ENCODE results near the gene FNDC3B.

The FNDC3B gene

DNA sequence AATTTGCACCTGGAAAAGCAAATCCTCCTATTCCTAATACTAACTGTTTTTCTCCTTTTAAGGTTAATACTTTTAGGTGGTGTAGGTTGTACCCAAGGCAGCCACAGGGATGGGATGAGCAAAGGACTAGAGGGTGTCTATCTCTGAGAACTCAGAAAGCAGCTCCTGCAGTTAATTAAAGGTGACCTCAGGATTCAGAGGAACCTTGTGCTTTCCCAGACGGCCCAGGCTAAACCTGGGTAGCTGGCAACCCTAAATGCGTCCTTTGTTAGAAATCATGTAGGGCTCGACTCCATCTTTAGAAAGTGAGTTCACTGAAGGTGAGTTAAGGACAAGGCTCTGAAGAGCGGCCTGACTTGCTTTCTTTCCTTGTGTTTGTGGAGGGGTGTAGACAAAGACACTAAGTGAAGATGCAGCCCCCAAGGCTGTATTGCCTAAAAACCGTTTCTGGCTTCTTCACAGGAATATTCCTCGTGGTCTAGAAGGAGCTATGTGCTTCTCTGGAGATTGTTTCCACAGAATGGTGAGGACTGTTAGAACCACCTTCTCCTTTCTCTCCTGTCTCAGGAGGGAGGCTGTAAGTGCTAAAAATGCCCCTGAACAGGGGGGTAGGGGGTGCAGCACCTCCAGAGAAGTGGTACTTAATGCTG, 14.9 kb downstream of the FNDC3B start:
- no peak for DNase-seq (ENCODE audit: low read depth)
- TF ChIP-seq, protein P1, sequence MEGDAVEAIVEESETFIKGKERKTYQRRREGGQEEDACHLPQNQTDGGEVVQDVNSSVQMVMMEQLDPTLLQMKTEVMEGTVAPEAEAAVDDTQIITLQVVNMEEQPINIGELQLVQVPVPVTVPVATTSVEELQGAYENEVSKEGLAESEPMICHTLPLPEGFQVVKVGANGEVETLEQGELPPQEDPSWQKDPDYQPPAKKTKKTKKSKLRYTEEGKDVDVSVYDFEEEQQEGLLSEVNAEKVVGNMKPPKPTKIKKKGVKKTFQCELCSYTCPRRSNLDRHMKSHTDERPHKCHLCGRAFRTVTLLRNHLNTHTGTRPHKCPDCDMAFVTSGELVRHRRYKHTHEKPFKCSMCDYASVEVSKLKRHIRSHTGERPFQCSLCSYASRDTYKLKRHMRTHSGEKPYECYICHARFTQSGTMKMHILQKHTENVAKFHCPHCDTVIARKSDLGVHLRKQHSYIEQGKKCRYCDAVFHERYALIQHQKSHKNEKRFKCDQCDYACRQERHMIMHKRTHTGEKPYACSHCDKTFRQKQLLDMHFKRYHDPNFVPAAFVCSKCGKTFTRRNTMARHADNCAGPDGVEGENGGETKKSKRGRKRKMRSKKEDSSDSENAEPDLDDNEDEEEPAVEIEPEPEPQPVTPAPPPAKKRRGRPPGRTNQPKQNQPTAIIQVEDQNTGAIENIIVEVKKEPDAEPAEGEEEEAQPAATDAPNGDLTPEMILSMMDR (IDR thresholded peaks at IDR 0.05; ENCODE audit: low read length, missing control alignments): no peak
- H3K4me3 ChIP-seq (replicated peaks; ENCODE audit: low read depth, low read length): no peak overlapping the region

DNA sequence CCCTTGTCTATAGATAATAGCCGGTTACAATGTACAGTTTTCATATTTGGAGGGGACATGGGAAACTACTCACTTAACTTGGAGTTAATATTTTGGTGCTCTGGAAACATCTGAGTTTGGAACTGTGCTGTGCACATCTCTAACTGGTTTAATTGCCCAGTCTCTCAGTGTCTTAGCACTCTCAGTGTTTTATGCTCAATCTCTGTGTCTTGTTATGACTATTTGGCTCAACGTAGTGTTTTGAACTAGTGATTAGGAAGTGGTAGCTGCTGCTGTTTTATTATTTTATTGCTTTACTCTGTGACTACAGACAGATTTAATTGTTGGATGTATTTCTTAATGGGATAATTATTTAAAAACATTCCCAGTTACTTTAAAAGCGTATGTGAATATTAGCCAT, 17.0 kb downstream of the FNDC3B start:
- H3K4me3 ChIP-seq (replicated peaks; ENCODE audit: low read depth, low read length): no peak overlapping the region
- no peak for DNase-seq (ENCODE audit: low read depth)
- TF ChIP-seq, protein P1 (IDR thresholded peaks at IDR 0.05; ENCODE audit: low read length, missing control alignments): no peak

DNA sequence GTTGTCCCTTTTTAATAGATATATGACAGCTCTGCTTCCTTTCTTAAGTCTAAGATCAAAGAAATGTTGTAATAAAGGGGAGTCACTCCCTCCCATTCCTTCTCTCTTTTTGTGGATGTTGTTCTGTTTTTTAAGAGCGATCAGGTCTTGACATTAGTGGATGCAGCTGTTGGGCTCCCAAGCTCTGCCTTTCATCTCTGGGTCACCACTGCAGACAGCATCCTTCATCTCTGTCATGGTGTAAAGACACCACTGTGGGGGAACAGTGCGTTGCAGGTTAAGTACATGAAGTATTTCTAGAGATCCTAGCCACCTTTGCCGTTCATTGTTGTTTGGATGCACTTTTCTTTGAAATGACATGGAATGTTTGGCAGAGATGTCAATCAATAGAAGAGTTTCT, 17.7 kb downstream of the FNDC3B start:
- no peak overlapping the region for H3K4me3 ChIP-seq (replicated peaks; ENCODE audit: low read depth, low read length)
- TF ChIP-seq, protein P1 (IDR thresholded peaks at IDR 0.05; ENCODE audit: low read length, missing control alignments): no peak
- DNase-seq (ENCODE audit: low read depth): no peak

DNA sequence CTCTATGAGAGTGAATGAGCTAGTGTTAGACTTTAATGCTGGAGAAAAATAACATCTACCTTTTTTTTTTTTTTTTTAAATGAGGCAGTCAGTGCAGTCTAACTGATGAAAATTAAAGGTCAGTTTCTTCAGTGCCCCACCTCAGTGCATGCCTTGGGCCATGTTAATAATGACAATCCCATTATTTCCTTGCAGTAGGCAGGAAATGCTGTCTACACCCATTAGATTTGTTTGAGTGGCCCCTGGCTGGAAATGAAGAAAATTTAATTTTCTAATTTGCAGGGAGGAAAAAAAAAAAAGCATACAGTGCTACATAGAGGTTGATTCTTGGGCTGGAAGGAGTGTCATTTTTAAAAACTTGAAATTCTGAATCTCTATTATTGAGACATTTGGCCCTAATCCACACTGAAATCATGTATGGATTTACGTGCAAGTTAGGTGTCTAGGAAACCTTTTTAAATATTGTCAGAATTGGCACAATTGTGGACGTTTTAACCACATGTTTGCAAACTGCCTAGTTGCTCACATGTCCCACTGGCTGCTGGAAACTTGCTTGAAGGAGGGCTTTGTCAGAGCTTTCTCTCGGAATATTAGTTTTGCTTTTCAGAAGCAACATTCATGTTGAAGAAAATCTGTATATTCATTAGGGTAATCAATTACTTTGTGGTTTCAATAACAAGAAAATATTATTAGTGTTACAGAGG, 18.4 kb downstream of the FNDC3B start:
- no peak overlapping the region for H3K4me3 ChIP-seq (replicated peaks; ENCODE audit: low read depth, low read length)
- TF ChIP-seq, protein P1 (IDR thresholded peaks at IDR 0.05; ENCODE audit: low read length, missing control alignments): no peak
- no peak for DNase-seq (ENCODE audit: low read depth)

DNA sequence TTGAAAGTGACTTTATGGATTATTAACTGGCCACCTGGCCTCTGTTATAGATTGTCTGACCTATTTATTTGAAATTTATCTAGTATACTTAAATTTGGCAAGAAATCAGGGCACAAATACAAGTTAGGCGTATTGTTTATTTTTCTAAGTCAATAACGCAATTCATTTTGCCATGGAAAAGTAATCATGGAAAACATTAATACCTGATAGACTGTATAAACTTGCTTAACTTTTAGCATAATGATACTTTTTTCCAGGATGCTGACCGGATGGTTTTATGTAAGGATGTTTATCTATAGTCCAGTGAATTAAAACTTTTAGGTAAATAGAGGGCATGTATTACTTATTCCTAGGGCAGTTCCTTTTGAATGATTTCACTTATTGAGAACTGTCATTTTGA, 20.2 kb downstream of the FNDC3B start:
- no peak overlapping the region for H3K4me3 ChIP-seq (replicated peaks; ENCODE audit: low read depth, low read length)
- no peak for DNase-seq (ENCODE audit: low read depth)
- TF ChIP-seq, protein P1 (IDR thresholded peaks at IDR 0.05; ENCODE audit: low read length, missing control alignments): no peak

DNA sequence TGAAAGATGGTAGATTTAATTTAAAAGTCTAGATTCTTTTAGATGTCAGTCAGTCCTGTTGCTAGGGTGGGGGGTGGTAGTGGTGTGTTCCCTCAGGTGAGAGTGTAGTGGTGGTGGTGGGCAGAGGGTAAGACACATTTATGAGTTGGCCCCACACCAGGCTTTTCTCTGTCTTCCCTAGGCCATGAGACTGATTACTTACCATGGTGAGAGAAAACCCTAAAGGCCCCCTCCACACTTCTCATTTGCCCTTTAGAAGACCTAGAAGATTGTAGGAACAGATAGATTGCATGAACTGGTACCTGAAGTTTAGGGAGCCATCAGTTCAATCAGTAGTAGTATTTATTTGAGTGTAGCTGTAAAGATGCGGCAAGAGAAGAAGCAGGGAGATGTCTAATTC, 20.9 kb downstream of the FNDC3B start:
- DNase-seq (ENCODE audit: low read depth): no peak
- TF ChIP-seq, protein P1 (IDR thresholded peaks at IDR 0.05; ENCODE audit: low read length, missing control alignments): no peak
- no peak overlapping the region for H3K4me3 ChIP-seq (replicated peaks; ENCODE audit: low read depth, low read length)
